Measurements from ENCODE around the gene TRAK2. TPM values are rescaled to one million over a fixed set of nuclear protein-coding genes. Genes with fewer than 3 reads are reported as not detected.

TRAK2 gene
- total RNA-seq, 1 experiment from 2014 or later = 12.8 TPM

- Mint-ChIP-seq H3K4me3 (no peak overlapping the region), H3K4me1 (peaks cover 5% of the 10 kb centered on the region), H3K36me3 (peaks cover 21% of the 10 kb centered on the region), H3K27me3 (ENCODE audit: low read depth) (no peaks in the 10 kb centered on the region), H3K27ac (no peak overlapping the region), H3K9me3 (peaks cover 15% of the 10 kb centered on the region)
- TF ChIP-seq, protein P1, sequence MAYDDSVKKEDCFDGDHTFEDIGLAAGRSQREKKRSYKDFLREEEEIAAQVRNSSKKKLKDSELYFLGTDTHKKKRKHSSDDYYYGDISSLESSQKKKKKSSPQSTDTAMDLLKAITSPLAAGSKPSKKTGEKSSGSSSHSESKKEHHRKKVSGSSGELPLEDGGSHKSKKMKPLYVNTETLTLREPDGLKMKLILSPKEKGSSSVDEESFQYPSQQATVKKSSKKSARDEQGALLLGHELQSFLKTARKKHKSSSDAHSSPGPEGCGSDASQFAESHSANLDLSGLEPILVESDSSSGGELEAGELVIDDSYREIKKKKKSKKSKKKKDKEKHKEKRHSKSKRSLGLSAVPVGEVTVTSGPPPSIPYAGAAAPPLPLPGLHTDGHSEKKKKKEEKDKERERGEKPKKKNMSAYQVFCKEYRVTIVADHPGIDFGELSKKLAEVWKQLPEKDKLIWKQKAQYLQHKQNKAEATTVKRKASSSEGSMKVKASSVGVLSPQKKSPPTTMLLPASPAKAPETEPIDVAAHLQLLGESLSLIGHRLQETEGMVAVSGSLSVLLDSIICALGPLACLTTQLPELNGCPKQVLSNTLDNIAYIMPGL (CRISPR knock-in tag; IDR thresholded peaks at IDR 0.05) = no peak
- TF ChIP-seq, protein P2, sequence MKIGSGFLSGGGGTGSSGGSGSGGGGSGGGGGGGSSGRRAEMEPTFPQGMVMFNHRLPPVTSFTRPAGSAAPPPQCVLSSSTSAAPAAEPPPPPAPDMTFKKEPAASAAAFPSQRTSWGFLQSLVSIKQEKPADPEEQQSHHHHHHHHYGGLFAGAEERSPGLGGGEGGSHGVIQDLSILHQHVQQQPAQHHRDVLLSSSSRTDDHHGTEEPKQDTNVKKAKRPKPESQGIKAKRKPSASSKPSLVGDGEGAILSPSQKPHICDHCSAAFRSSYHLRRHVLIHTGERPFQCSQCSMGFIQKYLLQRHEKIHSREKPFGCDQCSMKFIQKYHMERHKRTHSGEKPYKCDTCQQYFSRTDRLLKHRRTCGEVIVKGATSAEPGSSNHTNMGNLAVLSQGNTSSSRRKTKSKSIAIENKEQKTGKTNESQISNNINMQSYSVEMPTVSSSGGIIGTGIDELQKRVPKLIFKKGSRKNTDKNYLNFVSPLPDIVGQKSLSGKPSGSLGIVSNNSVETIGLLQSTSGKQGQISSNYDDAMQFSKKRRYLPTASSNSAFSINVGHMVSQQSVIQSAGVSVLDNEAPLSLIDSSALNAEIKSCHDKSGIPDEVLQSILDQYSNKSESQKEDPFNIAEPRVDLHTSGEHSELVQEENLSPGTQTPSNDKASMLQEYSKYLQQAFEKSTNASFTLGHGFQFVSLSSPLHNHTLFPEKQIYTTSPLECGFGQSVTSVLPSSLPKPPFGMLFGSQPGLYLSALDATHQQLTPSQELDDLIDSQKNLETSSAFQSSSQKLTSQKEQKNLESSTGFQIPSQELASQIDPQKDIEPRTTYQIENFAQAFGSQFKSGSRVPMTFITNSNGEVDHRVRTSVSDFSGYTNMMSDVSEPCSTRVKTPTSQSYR (CRISPR knock-in tag; IDR thresholded peaks at IDR 0.05) = no peak
- CTCF ChIA-PET = no interaction called here
- DNase-seq (ENCODE audit: low spot score) (no peak), ATAC-seq (no peak)
- POLR2A ChIA-PET = no interaction called here
These were observed 32.1 kb upstream of the TRAK2 start for GRCh38 chr2:201483342-201483741.

GRCh38 chr2:201482543-201482942 is 31.3 kb upstream of the TRAK2 start:
- peaks cover 15% of the 10 kb centered on the region for H3K9me3 Mint-ChIP-seq
- ATAC-seq = no peak
- no peak for DNase-seq (ENCODE audit: low spot score)
- H3K27ac Mint-ChIP-seq = no peak overlapping the region
- POLR2A ChIA-PET = no interaction called here
- no peaks in the 10 kb centered on the region for H3K27me3 Mint-ChIP-seq (ENCODE audit: low read depth)
- peaks cover 22% of the 10 kb centered on the region for H3K36me3 Mint-ChIP-seq
- TF ChIP-seq ATF6 (CRISPR knock-in tag; IDR thresholded peaks at IDR 0.05) (no peak), TP53 (CRISPR knock-in tag; IDR thresholded peaks at IDR 0.05) (no peak), ELF4 (CRISPR knock-in tag; IDR thresholded peaks at IDR 0.05; ENCODE audit: low read depth) (no peak), OVOL2 (CRISPR knock-in tag; IDR thresholded peaks at IDR 0.05; ENCODE audit: borderline replicate concordance) (no peak), PREB (CRISPR knock-in tag; IDR thresholded peaks at IDR 0.05; ENCODE audit: borderline replicate concordance) (no peak), ERG (CRISPR knock-in tag; IDR thresholded peaks at IDR 0.05) (no peak), ZBTB21 (CRISPR knock-in tag; IDR thresholded peaks at IDR 0.05; ENCODE audit: borderline replicate concordance) (no peak), CBFB (CRISPR knock-in tag; IDR thresholded peaks at IDR 0.05; ENCODE audit: low read depth) (no peak), ZNF263 (CRISPR knock-in tag; IDR thresholded peaks at IDR 0.05; ENCODE audit: low read depth) (no peak), SP1 (CRISPR knock-in tag; conservative IDR thresholded peaks at IDR 0.05) (no peak)
- TF ChIP-seq, protein P3, sequence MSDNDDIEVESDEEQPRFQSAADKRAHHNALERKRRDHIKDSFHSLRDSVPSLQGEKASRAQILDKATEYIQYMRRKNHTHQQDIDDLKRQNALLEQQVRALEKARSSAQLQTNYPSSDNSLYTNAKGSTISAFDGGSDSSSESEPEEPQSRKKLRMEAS (CRISPR knock-in tag; IDR thresholded peaks at IDR 0.05) = no peak
- TF ChIP-seq, protein P4, sequence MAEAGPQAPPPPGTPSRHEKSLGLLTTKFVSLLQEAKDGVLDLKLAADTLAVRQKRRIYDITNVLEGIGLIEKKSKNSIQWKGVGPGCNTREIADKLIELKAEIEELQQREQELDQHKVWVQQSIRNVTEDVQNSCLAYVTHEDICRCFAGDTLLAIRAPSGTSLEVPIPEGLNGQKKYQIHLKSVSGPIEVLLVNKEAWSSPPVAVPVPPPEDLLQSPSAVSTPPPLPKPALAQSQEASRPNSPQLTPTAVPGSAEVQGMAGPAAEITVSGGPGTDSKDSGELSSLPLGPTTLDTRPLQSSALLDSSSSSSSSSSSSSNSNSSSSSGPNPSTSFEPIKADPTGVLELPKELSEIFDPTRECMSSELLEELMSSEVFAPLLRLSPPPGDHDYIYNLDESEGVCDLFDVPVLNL (CRISPR knock-in tag; IDR thresholded peaks at IDR 0.05; ENCODE audit: borderline replicate concordance, low read depth) = no peak
- TF ChIP-seq, protein P5, sequence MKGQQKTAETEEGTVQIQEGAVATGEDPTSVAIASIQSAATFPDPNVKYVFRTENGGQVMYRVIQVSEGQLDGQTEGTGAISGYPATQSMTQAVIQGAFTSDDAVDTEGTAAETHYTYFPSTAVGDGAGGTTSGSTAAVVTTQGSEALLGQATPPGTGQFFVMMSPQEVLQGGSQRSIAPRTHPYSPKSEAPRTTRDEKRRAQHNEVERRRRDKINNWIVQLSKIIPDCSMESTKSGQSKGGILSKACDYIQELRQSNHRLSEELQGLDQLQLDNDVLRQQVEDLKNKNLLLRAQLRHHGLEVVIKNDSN (CRISPR knock-in tag; IDR thresholded peaks at IDR 0.05) = no peak
- no peak overlapping the region for H3K4me3 Mint-ChIP-seq
- CTCF ChIA-PET = no interaction called here
- peaks cover 5% of the 10 kb centered on the region for H3K4me1 Mint-ChIP-seq

Data from WTC11 (cell line).